Endometrial microvascular endothelial cells (primary cell): ENCODE measurements around the gene HMG20A. TPM values are rescaled to one million over a fixed set of nuclear protein-coding genes. Genes with fewer than 3 reads are reported as not detected.

ENCODE experiments used
- in situ Hi-C: cut with HindIII; loops from 2 replicates; pipeline ENCODE4 v1.10.0; 2017; ENCODE audit warnings: low sequenced_read_pairs, low pct_unique_long_range_greater_than_20kb; ENCODE audit errors: inconsistent ontology term
- total RNA-seq: library from RNA; depleted of rRNA; stranded (reverse); fragments of >200 nt; gene quantifications from one replicate; pipeline ENCODE4 v1.2.3, GENCODE V29; 2015; ENCODE audit errors: inconsistent ontology term

Gene HMG20A
- total RNA-seq, 1 donor from 2014 or later, result 21.6 TPM

DNA sequence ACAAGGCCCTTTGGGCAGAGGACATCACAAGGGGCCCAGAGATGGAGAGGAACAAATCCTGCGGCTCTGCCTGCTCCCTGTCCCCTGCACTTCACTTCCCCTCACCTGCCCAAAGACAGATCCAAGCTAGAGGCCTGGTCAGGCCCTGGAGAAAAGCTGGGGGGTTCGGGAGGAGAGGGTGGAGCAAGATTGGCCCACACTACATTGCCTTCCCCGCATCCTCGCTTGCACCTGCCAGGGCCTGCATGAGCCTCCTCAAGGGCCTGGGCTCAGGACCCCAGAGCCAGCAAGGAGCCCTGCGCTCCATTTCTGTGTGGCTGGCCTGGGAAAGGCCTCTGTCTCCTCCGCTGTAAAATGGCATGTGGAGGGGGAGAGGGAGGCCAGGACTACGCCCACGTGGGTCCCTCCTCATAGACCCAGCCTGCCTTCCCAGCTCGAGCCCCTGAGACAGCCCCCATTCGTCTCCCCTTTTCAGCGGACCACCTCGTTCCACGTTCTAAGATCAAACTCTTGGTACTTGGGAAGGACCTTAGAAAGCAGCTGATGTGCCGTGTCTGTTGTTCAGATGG is 106.0 kb downstream of the HMG20A start:
- in situ Hi-C loops, result no loop called here

- in situ Hi-C loops, result no loop called here
These were observed 106.6 kb downstream of the HMG20A start for GRCh38 chr15:77527164-77527778.

DNA sequence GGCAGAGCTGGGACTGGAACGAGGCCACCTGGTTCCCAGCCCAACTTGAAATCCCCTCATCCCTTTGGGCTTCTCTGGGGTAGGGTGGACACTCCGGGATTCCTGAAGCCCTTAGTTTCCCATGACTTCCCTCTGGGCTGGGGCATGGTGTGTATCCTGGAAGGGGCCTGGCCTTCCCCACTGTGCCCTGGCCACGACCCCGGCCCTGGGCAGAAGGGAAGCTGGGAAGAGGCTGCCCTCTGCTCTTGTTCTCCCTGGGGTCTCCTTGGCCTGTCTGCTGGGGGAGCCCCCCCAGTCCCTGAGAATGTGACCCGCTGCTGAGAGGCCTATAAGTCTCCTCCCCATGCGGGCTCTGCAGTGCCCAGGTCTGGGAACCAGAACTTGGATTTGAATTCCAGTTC is 107.1 kb downstream of the HMG20A start:
- in situ Hi-C loops, result no loop called here

DNA sequence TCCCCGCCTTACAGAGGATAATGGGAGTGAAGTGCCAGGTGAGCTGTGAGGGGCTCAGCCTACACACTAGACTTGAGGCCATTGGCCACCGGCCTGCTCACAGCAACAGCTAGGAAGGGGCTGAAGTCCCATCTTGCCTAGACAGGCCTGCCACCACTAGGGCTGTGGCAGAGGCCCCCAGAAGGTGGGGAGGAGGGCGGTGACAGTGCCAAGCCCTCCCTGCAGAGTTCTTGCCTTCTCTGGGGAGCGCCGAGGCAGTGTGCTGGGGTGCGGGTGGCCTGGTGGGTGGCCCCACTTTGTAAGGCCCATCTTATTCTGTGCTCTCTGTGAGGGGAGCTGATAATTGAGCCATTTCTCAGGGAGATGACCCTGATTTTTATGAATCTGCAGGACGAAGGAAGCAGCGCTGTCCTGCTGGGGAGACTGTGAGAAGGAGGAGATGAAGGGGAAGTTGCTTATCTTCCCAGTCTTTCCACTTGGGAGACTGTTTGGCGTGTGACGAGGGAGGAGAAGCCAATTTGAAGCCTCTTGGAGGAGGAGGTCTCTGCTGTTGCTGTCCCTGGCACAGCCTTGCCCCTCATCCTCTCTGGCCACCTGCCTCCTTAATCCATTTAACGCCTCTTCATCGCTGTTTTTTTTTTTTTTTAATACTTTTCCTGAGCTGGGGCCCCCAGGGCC is 107.7 kb downstream of the HMG20A start:
- in situ Hi-C loops, result no loop called here

- in situ Hi-C loops, result no loop called here
These were observed 108.3 kb downstream of the HMG20A start for GRCh38 chr15:77528968-77529319.

GRCh38 chr15:77529394-77530159 is 108.9 kb downstream of the HMG20A start:
- in situ Hi-C loops, result no loop called here

DNA sequence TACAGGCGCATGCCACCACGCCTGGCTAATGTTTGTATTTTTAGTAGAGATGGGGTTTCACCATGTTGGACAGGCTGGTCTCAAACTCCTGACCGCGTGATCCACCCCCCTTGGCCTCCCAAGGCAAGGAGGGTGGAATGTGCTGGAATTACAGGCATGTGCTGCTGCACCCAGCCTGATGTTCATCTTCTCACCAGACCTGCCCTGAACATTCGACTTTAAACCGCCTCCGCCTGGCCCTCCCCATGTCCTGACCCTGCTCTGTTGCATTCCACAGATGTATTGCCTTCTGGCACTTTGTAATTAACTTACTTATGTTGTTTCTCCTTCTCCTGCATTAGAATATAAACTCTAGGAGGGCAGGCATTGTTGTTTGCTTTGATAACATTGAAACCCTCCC is 109.9 kb downstream of the HMG20A start:
- in situ Hi-C loops, result no loop called here

GRCh38 chr15:77531191-77532000 is 110.7 kb downstream of the HMG20A start:
- in situ Hi-C loops, result no loop called here

DNA sequence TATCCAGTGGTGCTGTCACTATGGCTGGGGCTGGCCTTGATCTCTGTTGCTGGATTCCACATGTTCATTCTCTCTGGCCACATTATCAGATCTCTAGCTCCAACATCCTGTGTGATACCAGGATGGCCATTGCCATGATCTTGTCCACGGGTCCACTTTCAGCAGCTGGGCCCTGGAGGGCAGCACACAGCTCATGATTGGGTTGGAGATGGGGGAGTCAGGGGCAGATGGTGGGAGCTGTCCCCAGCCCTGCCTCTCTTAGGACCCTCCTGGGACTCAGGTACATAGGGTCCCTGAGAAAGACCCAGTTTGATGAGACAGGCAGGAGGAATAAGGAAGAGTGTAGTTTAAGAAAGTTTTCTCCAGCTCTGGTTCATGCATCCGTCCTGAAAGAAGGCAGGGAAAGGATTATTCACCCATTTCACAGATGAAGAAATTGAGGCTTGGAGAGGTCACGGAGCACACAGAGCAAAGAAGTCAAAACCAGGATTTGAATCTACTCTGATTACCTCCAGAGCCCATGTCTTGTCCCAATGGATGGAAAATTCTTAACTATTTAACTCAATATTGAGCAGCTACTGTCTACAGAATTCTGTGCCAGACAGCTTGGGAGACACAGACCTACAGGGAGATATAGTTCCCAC is 111.5 kb downstream of the HMG20A start:
- in situ Hi-C loops, result no loop called here

DNA sequence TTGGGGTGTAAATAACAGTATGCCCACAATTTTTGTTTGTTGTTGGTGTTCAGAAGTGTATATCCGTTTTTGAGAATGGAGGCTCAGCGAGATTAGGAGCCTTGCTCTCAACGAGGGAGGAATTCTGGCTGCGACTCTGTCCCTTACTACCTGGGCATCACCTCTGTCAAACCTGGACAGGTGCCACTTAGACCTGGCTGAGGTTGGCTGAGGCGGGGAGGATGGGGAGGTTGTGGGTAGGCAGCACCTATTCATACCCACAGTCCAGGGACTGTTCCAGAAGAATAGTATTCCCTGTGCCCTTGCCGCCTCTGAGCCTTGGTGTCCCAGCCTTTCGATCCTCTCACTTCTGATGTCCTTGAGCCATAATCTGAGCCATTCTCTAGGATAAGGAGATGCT is 112.2 kb downstream of the HMG20A start:
- in situ Hi-C loops, result no loop called here

GRCh38 chr15:77533578-77534430 is 113.1 kb downstream of the HMG20A start:
- in situ Hi-C loops, result no loop called here

Other genes with a start within 250 kb of the HMG20A start
- 48.7 TPM for gene PEAK1, start 784 bp upstream of the HMG20A start, total RNA-seq
- gene LINGO1, start 212.0 kb downstream of the HMG20A start, total RNA-seq, result not detected